HG03103 (cell line): ENCODE results near the gene TEX13A.
"Not testable (repeated sequence)": the region's sequence is repeated elsewhere in the genome, so short reads cannot be mapped to it uniquely, and the experiment has no call there.

Experiments used
- ATAC-seq: cut with Tn5 transposase; IDR thresholded peaks from one replicate; pipeline ENCODE4 v1.9.1; 2021; ENCODE audit warnings: low read depth; ENCODE audit not compliant: unreplicated experiment

Gene TEX13A

GRCh38 chrX:105220636-105221035, at the start of gene TEX13A:
Gene TEX13A, minus strand, starts transcription at chrX:105220694. Its CDS starts 297 bp downstream, at chrX:105220397.
- ATAC-seq = no peak

- no peak for ATAC-seq
Observed at GRCh38 chrX:105269386-105269785, 48.9 kb upstream of the TEX13A start.

- no peak for ATAC-seq
Observed at GRCh38 chrX:105267167-105267566, 46.7 kb upstream of the TEX13A start.

GRCh38 chrX:105266456-105266855, 46.0 kb upstream of the TEX13A start:
- ATAC-seq = no peak

GRCh38 chrX:105265093-105265492, 44.6 kb upstream of the TEX13A start:
- no peak for ATAC-seq

GRCh38 chrX:105263801-105264200, 43.3 kb upstream of the TEX13A start:
- no peak for ATAC-seq

- ATAC-seq = no peak
Observed at GRCh38 chrX:105263171-105263570, 42.7 kb upstream of the TEX13A start.

- ATAC-seq = no peak
Observed at GRCh38 chrX:105260291-105261043, 40.0 kb upstream of the TEX13A start.

- no peak for ATAC-seq
Observed at GRCh38 chrX:105241056-105241455, 20.6 kb upstream of the TEX13A start.

GRCh38 chrX:105237407-105237806, 16.9 kb upstream of the TEX13A start:
- ATAC-seq = not testable (repeated sequence)

- ATAC-seq = no peak
Observed at GRCh38 chrX:105229146-105229545, 8.7 kb upstream of the TEX13A start.

- ATAC-seq = no peak
Observed at GRCh38 chrX:105228602-105229001, 8.1 kb upstream of the TEX13A start.

GRCh38 chrX:105226499-105226898, 6.0 kb upstream of the TEX13A start:
- no peak for ATAC-seq

- no peak for ATAC-seq
Observed at GRCh38 chrX:105221374-105221773, 880 bp upstream of the TEX13A start.

- no peak for ATAC-seq
Observed at GRCh38 chrX:105219454-105220401, 766 bp downstream of the TEX13A start.

- no peak for ATAC-seq
Observed at GRCh38 chrX:105211066-105211575, 9.4 kb downstream of the TEX13A start.

- ATAC-seq = no peak
Observed at GRCh38 chrX:105210258-105210657, 10.2 kb downstream of the TEX13A start.

GRCh38 chrX:105209406-105209805, 11.1 kb downstream of the TEX13A start:
- ATAC-seq = no peak

- peak; percentile 78 for ATAC-seq
Observed at GRCh38 chrX:105191878-105192277, 28.6 kb downstream of the TEX13A start.

GRCh38 chrX:105190252-105190853, 30.1 kb downstream of the TEX13A start:
- ATAC-seq = no peak

GRCh38 chrX:105189093-105189492, 31.4 kb downstream of the TEX13A start:
- ATAC-seq = no peak
